CD4-positive, alpha-beta T cell treated with Interleukin-17A for 4 hours (primary cell): ENCODE results near the gene CAMK2B.
"Not testable (repeated sequence)": the region's sequence is repeated elsewhere in the genome, so short reads cannot be mapped to it uniquely, and the experiment has no call there.

Experiments
- DNase-seq: peaks from one replicate; pipeline ENCODE4 v3.0.0-alpha.2; 2020; ENCODE audit warnings: mixed read lengths

CAMK2B gene

DNA sequence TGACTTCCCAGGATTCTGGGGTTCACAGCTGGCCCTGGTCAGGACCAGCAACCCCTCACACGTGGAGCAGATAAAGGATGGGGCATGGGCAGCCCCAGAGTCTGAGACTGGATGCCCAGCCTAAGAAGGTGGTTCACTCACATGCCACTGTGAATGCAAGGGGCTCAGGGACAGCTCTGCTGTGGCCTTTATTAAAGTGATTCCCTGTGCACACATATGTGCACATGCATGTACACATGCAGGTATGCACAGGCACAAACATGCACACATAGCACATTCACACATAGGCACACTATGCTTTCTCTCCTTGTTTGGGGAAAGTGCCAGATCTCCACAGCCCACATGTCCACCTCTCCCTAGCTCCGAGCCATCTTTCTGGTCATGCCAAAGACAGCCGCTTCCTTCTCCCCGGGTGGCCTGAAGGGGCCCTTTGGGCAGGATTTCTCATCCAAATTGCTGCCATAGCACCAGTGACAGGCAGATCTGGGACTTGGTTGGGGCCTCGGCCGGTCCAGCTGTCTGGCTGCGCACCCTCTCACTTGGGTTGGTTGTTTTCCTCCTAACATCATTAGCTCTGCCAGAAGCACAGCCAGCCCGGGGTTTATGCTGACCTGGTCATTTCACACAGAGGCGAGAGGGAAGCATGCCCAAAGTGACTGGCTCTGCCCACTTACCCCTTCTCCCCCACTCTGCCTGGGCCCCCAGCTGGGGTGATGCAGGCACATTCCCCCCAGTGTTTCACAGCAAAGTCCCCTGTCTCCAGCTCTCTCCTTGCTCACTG, 137.6 kb downstream of the CAMK2B start:
- no peak for DNase-seq

DNA sequence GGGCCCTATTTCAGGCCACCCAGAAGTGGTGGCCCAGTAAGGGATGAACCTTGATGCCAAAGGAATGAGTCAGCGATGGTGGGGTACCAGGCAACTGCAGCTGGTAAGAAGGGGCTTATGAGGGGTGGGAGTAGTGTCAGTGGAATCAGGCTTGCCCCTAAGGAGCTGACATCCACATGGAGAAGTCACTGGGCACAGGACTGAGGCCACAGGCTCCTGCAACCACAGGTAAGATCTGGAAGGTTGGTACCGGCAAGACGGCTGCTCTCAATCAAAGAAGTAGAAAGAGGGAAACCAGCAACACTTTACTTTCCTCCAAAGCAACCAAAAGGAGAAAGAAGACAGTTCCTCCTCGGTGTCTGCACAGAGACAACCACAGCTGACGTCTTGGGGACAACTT, 138.7 kb downstream of the CAMK2B start:
- DNase-seq: no peak

DNA sequence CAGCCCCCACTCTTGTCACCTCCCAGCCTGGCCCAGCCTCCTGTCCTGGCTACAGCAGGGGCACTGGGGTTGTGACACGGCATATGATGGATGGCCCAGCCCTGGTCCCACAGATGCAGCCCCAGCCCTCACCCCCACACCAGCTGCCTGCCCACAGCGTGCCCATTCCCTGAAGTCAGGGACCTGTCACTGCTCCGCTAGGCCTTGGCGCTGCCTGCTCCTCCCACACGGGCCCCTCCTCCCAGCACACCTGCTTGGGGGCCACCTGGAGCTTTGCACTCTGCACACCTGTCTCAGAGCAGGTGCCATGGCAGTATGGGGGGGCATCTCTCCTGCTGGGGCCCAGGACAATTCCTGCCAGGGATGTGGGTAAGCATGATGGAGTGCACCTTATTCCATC, 139.7 kb downstream of the CAMK2B start:
- DNase-seq: no peak

DNA sequence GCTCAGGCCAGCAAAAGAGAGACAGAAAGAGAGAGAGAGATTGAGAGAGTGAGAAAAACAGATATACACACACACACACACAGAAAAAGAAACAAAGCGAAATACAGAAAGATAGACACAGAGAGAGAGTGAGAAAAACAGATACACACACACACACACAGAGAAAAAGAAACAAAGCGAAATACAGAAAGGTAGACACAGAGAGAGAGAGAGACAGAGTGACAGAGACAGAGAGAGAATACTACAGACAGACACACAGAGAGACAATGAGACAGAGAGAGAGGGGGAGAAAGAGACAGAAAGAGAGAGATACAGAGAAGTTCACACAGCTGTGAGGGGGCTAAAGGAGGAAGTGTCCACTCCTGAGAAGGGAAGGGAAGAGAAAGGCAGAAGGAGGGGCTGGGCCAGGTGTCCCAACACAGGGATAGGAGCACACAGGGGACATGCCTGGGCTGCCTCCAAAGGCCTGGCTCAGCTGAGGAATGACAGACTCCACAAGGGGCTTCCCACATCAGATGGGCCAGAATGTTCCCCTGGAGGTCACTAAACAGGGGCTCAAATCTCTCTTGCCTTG, 140.4 kb downstream of the CAMK2B start:
- DNase-seq: no peak

DNA sequence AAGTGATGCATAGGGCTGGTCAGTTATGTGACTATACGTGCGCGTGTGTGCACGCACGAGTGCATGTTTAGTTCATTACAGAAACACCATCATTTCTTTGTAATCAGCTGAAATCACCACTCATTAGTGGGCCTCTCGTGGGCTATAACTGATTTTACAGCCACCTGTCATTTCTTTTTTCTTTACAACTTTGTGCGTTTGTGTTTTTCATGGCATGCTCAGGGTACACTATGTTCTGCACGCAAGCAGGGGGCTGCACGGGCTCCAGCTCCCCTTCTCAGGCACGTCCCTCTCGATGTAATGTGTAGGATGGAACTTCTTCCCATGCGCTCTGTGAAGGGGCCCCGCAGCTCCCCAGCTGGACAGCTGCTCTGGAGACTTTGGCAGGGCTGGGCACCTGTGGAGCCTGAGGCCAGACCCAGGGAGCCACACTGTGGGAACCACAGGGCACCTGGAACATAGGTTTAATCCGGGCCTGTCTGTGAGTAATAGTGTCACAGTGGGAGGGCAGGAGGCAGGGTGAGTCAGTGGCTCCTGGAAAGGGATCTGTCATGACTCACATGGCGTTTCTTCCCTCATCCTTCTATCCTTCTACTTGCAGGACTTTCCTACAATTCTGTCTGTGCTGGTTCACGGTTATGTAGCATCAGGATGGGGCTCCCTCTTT, 141.1 kb downstream of the CAMK2B start:
- DNase-seq: no peak

DNA sequence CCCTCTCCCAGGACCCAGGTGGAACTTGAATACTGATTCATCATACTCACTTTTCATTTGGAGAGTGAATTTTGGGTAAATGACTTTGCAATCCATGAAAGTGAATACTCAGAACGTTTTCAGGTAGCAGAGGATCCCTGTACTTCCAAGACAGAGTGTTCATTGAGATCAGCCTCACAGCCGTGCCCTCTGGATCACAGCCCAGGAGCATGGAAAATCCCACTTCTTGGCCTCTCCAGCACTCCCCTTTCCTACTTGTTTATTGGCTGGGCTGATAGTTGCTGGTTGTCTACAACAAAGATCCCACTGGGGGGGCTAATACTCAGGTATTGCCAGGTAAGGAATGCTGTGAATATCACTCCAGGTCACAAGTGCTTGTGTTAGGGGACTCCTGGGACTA, 142.0 kb downstream of the CAMK2B start:
- no peak for DNase-seq

DNA sequence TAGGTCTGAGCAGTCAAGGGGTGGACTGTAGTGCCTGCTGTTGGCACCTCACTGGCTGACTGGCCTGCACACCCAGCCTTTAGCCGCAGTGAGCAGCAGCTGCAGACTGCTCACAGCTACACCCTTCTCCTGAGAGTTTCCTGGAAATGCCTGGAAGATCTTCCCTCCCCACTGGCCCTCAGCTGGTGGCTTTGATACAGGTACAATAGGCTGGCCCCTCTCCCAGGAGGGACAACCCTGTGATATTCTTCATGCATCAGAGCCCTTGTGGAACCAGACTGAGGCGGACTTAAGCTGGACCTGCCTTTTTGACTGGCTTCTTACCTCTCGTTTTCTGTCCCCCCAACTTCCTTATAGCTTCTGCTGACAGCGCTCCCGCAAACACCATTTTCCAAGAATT, 142.6 kb downstream of the CAMK2B start:
- no peak for DNase-seq

DNA sequence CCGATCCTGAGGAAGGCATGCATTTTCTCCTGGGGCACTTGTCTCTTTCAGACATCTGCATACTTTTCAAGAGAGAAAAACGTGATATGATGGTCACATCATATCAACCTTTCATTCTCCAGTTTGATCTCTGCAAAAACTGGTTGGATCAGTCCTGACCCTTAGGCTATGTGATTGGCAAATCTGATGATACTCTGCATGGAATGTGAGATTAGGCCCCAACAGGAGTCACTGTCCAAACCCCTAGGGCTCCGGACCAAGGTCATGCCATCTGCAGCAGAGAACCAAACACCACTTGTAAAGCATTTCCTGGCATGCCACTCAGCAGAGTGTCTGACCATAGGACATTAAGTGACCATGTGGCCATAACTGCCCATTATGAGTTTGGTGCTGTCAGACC, 144.8 kb downstream of the CAMK2B start:
- no peak for DNase-seq

DNA sequence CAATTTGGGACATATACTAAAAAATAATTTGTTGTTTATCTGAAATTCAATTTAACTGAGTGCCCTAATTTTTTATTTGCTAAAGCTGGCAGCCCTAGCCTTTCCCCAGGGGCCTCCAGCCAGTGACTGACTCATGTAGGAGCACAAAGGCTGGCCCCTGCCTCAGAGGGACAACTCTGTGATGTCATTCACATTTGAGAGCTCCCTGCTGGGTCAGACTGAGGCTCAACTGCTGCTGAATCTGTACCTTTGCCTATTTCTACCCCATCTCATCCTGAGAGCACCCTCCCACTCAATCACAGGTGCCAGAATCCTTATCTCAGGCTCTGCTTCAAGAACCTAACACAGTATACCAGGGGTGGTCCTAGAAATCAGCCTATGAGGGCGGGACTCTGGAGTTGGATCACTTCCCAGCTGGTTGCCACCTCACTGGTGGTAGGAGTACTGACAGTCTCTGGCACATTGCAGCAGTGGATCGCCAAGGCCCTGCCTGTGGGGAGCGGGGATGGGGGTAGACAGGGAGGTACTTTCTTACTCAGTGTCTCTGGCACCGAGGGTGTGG, 147.7 kb downstream of the CAMK2B start:
- DNase-seq: no peak

DNA sequence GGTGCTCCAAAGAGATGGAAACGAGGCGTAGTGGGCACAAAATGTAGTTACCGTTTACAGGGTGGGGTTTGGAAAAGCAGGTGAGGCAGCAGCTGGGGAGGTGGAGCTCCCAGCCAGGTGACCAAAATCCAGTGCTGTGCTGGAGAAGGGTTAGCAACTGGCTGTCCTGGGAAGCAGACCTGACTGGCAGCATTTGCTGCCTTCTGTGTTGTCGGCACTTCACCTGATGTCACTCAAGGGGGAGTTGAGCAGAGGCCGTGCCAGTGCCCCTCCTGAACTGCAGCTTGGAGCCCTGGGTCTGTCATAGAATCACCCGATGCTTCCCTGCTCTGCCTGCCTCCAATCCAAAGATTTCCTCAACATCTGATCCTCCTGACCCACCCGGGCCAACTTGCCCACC, 148.9 kb downstream of the CAMK2B start:
- DNase-seq: no peak

DNA sequence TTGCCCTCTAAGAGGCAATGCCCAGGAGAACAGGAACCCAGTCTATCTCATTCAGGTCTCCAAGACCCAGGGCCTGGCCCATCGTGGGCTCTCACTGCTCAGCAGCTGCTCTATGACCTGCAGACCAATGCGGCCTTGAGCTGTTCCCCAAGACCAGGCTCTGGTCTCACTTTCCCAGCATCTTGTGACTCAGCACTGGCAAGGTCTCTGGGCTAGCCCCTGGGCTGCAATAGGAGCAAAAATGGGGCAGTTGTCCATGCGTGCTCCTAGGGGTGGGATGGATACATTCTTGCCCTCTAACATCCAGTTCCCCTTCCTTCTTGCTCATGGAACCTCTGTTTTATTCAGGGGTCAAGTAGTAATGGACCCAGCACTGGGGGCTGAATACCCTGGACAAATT, 149.7 kb downstream of the CAMK2B start:
- no peak for DNase-seq

DNA sequence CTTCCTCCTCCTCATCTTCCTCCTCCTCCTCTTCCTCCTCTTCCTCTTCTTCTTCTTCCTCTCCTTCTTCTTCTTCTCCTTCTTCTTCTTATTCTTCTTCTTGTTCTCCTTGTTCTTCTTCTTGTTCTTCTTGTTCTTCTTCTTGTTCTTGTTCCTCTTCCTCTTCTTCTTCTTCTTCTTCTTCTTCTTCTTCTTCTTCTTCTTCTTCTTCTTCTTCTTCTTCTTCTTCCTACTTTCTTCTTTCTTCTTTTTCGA, 150.8 kb downstream of the CAMK2B start:
- DNase-seq: not testable (repeated sequence)

DNA sequence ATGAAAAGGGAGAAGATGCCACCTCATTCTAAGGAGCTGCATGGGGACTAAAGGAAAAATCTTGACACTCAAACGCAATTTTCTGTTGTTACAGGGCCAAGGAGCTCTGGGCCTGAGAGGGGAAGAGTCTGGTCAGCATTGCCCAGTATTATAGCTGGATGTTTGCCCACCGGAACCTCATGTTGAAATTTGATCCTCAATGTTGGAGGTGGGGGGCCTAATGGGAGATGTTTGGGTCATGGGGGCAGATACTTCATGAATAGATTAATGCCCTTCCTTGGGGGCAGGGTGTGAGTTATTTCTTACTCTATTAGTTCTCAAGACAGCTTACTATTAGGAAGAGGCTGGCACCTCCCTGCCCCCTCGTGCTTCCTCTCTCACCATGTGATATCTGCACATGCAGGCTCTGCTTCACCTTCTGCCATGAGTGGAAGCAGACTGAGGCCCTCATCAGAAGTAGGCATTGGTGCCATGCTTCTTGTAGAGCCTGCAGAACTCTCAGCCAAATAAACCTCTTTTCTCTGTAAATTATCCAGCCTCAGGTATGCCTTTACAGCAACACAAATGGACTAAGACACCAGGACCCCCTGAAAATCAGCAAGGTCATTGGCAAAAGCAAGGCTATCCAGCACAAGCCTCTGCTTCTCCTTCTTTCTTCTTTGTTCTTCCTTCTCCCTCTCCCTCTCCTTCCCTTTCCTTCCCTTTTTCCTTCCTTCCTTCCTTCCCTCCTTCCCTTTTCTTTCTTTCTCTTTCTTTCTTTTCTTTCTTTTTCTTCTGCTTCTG, 151.3 kb downstream of the CAMK2B start:
- DNase-seq: no peak

DNA sequence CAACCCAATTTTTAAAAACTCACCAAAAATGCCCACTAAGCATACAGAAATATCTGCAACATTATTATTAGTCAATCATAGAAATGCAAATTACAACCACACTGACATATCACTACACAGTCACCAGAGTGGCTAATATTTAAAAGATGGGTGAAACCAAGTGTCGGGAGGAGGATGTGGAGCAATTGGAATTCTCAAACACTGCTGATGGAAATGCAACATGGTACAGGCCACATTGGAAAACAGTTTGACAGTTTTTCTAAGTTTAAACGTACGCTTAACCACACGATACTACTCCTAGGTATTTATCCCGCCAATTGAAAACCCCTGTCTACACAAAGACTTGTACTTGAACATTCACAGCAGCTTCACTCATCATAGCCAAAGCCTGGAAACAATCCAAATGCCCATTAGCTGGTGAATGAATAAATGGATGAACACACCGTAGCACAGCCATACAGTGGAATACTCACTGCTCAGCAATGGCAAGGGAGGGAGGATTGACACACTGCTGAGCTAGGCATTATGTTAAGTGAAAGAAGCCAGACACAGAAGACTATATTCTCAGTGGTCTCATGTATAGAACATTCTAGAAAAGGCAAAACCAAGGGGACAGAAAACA, 152.5 kb downstream of the CAMK2B start:
- no peak for DNase-seq

DNA sequence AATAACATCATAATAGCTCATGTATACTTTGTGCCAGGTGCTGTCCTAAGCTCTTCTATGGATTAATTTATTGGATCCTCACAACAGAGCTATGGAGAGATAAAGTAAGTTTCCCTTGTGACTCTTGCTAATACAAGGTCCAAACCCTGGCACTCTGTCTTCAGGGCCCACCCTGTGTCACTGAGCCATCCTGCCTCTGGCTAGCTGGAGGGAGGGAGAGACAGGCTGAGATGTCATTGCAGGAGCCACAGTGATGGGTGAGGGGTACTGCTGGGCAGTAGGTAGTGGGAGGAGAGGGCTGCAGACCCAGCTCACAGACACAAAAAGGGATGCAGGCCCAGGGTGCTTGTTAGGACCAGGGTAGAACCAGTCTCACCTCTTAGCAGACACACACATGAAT, 153.0 kb downstream of the CAMK2B start:
- no peak for DNase-seq

DNA sequence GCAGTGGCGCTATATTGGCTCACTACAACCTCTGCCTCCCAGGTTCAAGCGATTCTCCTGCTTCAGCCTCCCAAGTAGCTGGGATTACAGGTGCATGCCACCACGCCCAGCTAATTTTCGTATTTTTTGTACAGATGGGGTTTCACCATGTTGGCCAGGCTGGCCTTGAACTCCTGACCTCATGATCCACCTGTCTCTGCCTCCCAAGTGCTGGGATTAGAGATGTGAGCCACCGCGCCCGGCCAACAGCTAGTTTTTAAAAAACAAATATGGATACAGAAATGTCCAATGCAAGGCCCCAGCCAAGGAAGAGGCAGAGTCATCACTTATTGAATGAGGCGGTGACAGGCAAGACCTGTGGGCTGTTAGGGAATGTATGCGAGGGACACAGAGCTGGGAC, 153.5 kb downstream of the CAMK2B start:
- not testable (repeated sequence) for DNase-seq

DNA sequence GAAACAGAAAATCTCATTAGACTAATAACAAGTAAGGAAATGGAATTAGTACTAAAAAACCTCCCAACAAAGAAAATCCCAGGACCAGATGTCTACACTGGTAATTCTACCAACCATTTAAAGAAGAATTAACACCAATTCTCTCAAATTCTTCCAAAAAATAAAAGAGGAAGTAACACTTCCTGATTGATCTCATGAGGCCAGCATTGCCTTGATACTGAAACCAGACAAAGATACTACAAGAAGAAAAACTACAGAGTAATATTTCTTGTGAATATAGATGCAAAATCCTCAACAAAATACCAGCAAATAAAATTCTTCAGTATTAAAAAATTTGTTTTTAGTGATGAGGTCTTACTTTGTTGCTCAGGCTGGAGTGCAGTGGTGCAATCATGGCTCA, 157.5 kb downstream of the CAMK2B start:
- no peak for DNase-seq
